B cell (primary cell): ENCODE data around the gene KDM7A. TPM values are rescaled to one million over a fixed set of nuclear protein-coding genes. Genes with fewer than 3 reads are reported as not detected.

Experiments used
- ATAC-seq: fragments of 200-7000 bp; cut with Tn5 transposase; one replicate; pipeline ENCODE4 v1.10.0; 2021; ENCODE audit warnings: low read depth, mild to moderate bottlenecking, moderate number of reproducible peaks, moderate library complexity
- CTCF ChIA-PET: fragments of 350-600 bp; sonication (Branson Sonifier 250); formaldehyde crosslinking; loops from one replicate; lab custom pipeline; 2021; ENCODE audit warnings: antibody characterized with exemption, inconsistent platforms; lab: Charles Lee
- POLR2A ChIA-PET: fragments of 350-600 bp; sonication (Branson Sonifier 250); formaldehyde crosslinking; loops from one replicate; lab custom pipeline; 2021; ENCODE audit warnings: antibody characterized with exemption; lab: Charles Lee
- DNase-seq: peaks from one replicate; pipeline ENCODE4 v3.0.0; 2013
- H2AFZ ChIP-seq: 2 replicates; pipeline ENCODE4 v1.6.1; 2012; ENCODE audit warnings: mild to moderate bottlenecking, low read depth, low read length; ENCODE audit not compliant: insufficient read depth, poor library complexity, severe bottlenecking
- H3K27ac ChIP-seq, 2 donors: 1 replicate in 1 of 2; 2 replicates in 1 of 2; pipeline ENCODE4 v1.5.1; 2012 to 2013; ENCODE audit warnings: low read length in 2 of 2, mild to moderate bottlenecking in 2 of 2, moderate library complexity in 1 of 2
- H3K27me3 ChIP-seq, 4 experiments: fragments of 200-600 bp in 1 of 4; sonication (generic) in 1 of 4; replicated peaks in 1 of 4; 1 replicate in 2 of 4; 2 replicates in 2 of 4; pipeline versions ENCODE4 v1.6.1 to v1.7.0; 2013 to 2016; ENCODE audit warnings: low read length in 3 of 4, mild to moderate bottlenecking in 2 of 4, mixed read lengths in 1 of 4, moderate library complexity in 1 of 4; ENCODE audit not compliant: insufficient read depth in 4 of 4, control insufficient read depth in 3 of 4; ENCODE audit errors: control extremely low read depth in 1 of 4
- H3K36me3 ChIP-seq, 2 experiments: replicated peaks in 1 of 2; 1 replicate in 1 of 2; 2 replicates in 1 of 2; pipeline versions ENCODE4 v1.6.1 to v1.7.1; 2013; ENCODE audit warnings: low read length in 1 of 2; ENCODE audit not compliant: insufficient read depth in 2 of 2, control insufficient read depth in 1 of 2; ENCODE audit errors: control extremely low read depth in 1 of 2, extremely low read depth in 1 of 2
- H3K4me1 ChIP-seq, 2 donors: fragments of 200-600 bp in 1 of 2; sonication (generic) in 1 of 2; 1 replicate in 1 of 2; 2 replicates in 1 of 2; pipeline versions ENCODE4 v1.5.1 to v1.6.1; 2013 to 2017; ENCODE audit warnings: low read length in 2 of 2; ENCODE audit not compliant: control insufficient read depth in 2 of 2, insufficient read depth in 2 of 2
- H3K4me2 ChIP-seq: replicated peaks from 2 replicates; pipeline ENCODE3; 2012; ENCODE audit warnings: mild to moderate bottlenecking, low read depth, low read length; ENCODE audit not compliant: poor library complexity, severe bottlenecking
- H3K4me3 ChIP-seq, 5 experiments: fragments of 200-600 bp in 1 of 5; sonication (generic) in 1 of 5; 1 replicate in 3 of 5; 2 replicates in 2 of 5; pipeline versions ENCODE4 v1.5.1 to v1.7.0; 2011 to 2016; ENCODE audit warnings: low read length in 4 of 5, mild to moderate bottlenecking in 4 of 5, low read depth in 2 of 5, control low read depth in 1 of 5, moderate library complexity in 1 of 5; ENCODE audit not compliant: insufficient read depth in 1 of 5; ENCODE audit errors: control extremely low read depth in 1 of 5, extremely low read depth in 1 of 5
- H3K79me2 ChIP-seq: fragments of 200-600 bp; sonication (generic); one replicate; pipeline ENCODE4 v1.6.0; 2016; ENCODE audit warnings: low read length; ENCODE audit not compliant: control insufficient read depth, insufficient read depth
- H3K9ac ChIP-seq: fragments of 200-600 bp; sonication (generic); 2 replicates; pipeline ENCODE4 v1.6.1; 2017; ENCODE audit warnings: mild to moderate bottlenecking, low read length, moderate library complexity
- H3K9me3 ChIP-seq, 3 donors: one replicate each; pipeline versions ENCODE4 v1.6.1 to v1.7.1; 2013; ENCODE audit warnings: low read length in 2 of 3; ENCODE audit not compliant: control insufficient read depth in 2 of 3, insufficient read depth in 1 of 3; ENCODE audit errors: control extremely low read depth in 1 of 3
- H4K20me1 ChIP-seq: 2 replicates; pipeline ENCODE4 v1.6.0; 2012; ENCODE audit warnings: mild to moderate bottlenecking, low read length; ENCODE audit not compliant: insufficient read depth, control insufficient read depth, poor library complexity, severe bottlenecking
- H3K27ac Mint-ChIP-seq: one replicate; pipeline ENCODE4 v1.8.0; 2021; ENCODE audit warnings: mixed read lengths
- H3K27me3 Mint-ChIP-seq: one replicate; pipeline ENCODE4 v1.8.0; 2021; ENCODE audit warnings: mixed read lengths
- H3K4me1 Mint-ChIP-seq: one replicate; pipeline ENCODE4 v1.8.0; 2021; ENCODE audit warnings: mixed read lengths
- H3K4me3 Mint-ChIP-seq: one replicate; pipeline ENCODE4 v1.8.0; 2021; ENCODE audit warnings: mixed read lengths
- H3K9me3 Mint-ChIP-seq: one replicate; pipeline ENCODE4 v1.8.0; 2022; ENCODE audit warnings: mixed read lengths; ENCODE audit not compliant: insufficient read depth
- CTCF ChIP-seq: fragments of 200-600 bp; IDR thresholded peaks from one replicate; pipeline ENCODE4 v1.8.0; 2022; ENCODE audit warnings: antibody characterized with exemption, mild to moderate bottlenecking
- EZH2 ChIP-seq: IDR thresholded peaks from 2 replicates; pipeline ENCODE4 v1.6.1; 2012; ENCODE audit warnings: borderline replicate concordance, low read depth, mild to moderate bottlenecking, moderate library complexity, low read length; ENCODE audit not compliant: insufficient read depth, poor library complexity, severe bottlenecking
- WGBS: methylation state at CpG from one replicate; pipeline ENCODE4 v1.1.5; 2013; ENCODE audit warnings: missing lambda C conversion rate; ENCODE audit not compliant: insufficient coverage; 5-methylcytosine and 5-hydroxymethylcytosine counted together
- intact Hi-C: fragments of 100-400 bp; cut with micrococcal nuclease; formaldehyde crosslinking; loops from one replicate; pipeline ENCODE4 v1.10.0; 2022
- polyA plus RNA-seq: library from polyadenylated mRNA; depleted of rRNA; stranded (reverse); fragments of >200 nt; gene quantifications from 2 replicates; pipeline ENCODE4 v1.2.3, GENCODE V29; 2012
- total RNA-seq, 2 donors: library from RNA; stranded (reverse); fragments of 120-200 nt in 1 of 2; gene quantifications; 1 replicate in 1 of 2; 2 replicates in 1 of 2; pipeline versions ENCODE4 v1.2.3 to v1.2.4, GENCODE V29; 2013 to 2022

KDM7A gene
- total and polyA plus RNA-seq, 2 donors (not counting 1 experiment from before 2014, with no cell fraction given): 16.1 to 50.8 TPM

GRCh38 chr7:140214075-140214684 lies 37.4 kb upstream of the KDM7A start:
- H3K27ac Mint-ChIP-seq: peak overlapping the region; percentile 87
- Histone ChIP-seq H3K36me3 (no peaks in the 10 kb centered on the region), H3K9ac (no peak overlapping the region), H4K20me1 (no peaks in the 10 kb centered on the region), H2AFZ (no peak overlapping the region), H3K4me1 (peaks cover 56 to 64% of the 10 kb centered on the region in 2 donors), H3K27ac (peak overlapping the region in 1 of 2 donors; percentile 6), H3K4me3 (no peak overlapping the region), H3K79me2 (no peaks in the 10 kb centered on the region), H3K4me2 (peak overlapping the region; percentile 52), H3K27me3 (no peaks in the 10 kb centered on the region), H3K9me3 (peaks cover 0 to 9% (median 1%) of the 10 kb centered on the region in 3 donors)
- POLR2A ChIA-PET: interaction anchor here (6.5 kb wide), 1 partner anchor 16 kb away, joined by 65 read pairs; no protein-coding TSS in a partner anchor
- intact Hi-C loops: no loop called here
- peaks cover 57% of the 10 kb centered on the region for H3K4me1 Mint-ChIP-seq
- peak overlapping the region; percentile 59 for H3K4me3 Mint-ChIP-seq
- H3K27me3 Mint-ChIP-seq: no peaks in the 10 kb centered on the region
- WGBS: 16% methylated on average over 3 of the region's 3 CpGs
- CTCF ChIA-PET: interaction anchor here (0.8 to 2.0 kb wide), 3 partner anchors 9 to 15 kb away, joined by 3 to 4 read pairs (median 4); no protein-coding TSS in a partner anchor
- no peaks in the 10 kb centered on the region for H3K9me3 Mint-ChIP-seq
- ATAC-seq (peak; percentile 12), DNase-seq (peak; percentile 45)
- no peak for TF ChIP-seq CTCF
- TF ChIP-seq EZH2: no peak

- POLR2A ChIA-PET: interaction anchor here (6.5 kb wide), 1 partner anchor 16 kb away, joined by 65 read pairs; no protein-coding TSS in a partner anchor
- Mint-ChIP-seq H3K27ac (peak overlapping the region; percentile 87), H3K4me3 (peak overlapping the region; percentile 59), H3K27me3 (no peaks in the 10 kb centered on the region), H3K4me1 (peaks cover 62% of the 10 kb centered on the region), H3K9me3 (no peaks in the 10 kb centered on the region)
- H3K4me3 ChIP-seq: no peak overlapping the region
- no peaks in the 10 kb centered on the region for H3K36me3 ChIP-seq
- H3K9me3 ChIP-seq: peaks cover 0 to 5% (median 1%) of the 10 kb centered on the region in 3 donors
- H3K27ac ChIP-seq: peak overlapping the region in 1 of 2 donors; percentile 6
- 80% methylated on average over 3 of the region's 3 CpGs for WGBS
- ATAC-seq (no peak), DNase-seq (no peak)
- CTCF ChIA-PET: interaction anchor here (0.8 to 2.0 kb wide), 3 partner anchors 9 to 16 kb away, joined by 3 to 4 read pairs (median 4); no protein-coding TSS in a partner anchor
- H2AFZ ChIP-seq: no peak overlapping the region
- H3K79me2 ChIP-seq: no peaks in the 10 kb centered on the region
- no peak overlapping the region for H3K9ac ChIP-seq
- no peaks in the 10 kb centered on the region for H4K20me1 ChIP-seq
- no peak for TF ChIP-seq CTCF
- no peak for TF ChIP-seq EZH2
- intact Hi-C loops: no loop called here
- H3K4me1 ChIP-seq: peaks cover 61 to 69% of the 10 kb centered on the region in 2 donors
- H3K4me2 ChIP-seq: peak overlapping the region; percentile 52
- H3K27me3 ChIP-seq: no peaks in the 10 kb centered on the region
These were observed 36.9 kb upstream of the KDM7A start for GRCh38 chr7:140213684-140214074.
